PFSK-1 (cell line): ENCODE results near the gene DUSP16.

Experiments
- POLR2AphosphoS5 ChIP-seq: IDR thresholded peaks from 2 replicates; pipeline ENCODE4 v1.6.1; 2012; ENCODE audit warnings: low read depth, mild to moderate bottlenecking, control low read depth, low read length, moderate library complexity
- REST ChIP-seq, 2 experiments: IDR thresholded peaks; 2 replicates each; pipeline versions ENCODE4 v1.6.1 to v1.8.0; 2011 to 2012; ENCODE audit warnings: low read depth in 2 of 2, low read length in 2 of 2, control low read depth in 1 of 2, inconsistent platforms in 1 of 2, mild to moderate bottlenecking in 1 of 2, moderate library complexity in 1 of 2; ENCODE audit not compliant: insufficient read depth in 1 of 2

- TF ChIP-seq POLR2AphosphoS5 (no peak), REST (IDR thresholded peaks at IDR 0.05; ENCODE audit: insufficient read depth in 1 of 2, low read depth in 2 of 2, low read length in 2 of 2) (no peak)
Observed at GRCh38 chr12:12538535-12538934, 24.1 kb downstream of the DUSP16 start.
